Hematopoietic multipotent progenitor cell treated with erythropoietin and hydrocortisone succinate and interleukin-3 and kit ligand, for 17 days (in vitro differentiated cells): ENCODE data around the gene SOS1.
"Not testable (repeated sequence)": the region's sequence is repeated elsewhere in the genome, so short reads cannot be mapped to it uniquely, and the experiment has no call there.

Experiments used
- DNase-seq: peaks from one replicate; pipeline ENCODE4 v3.0.0-alpha.2; 2015; ENCODE audit warnings: low spot score

The SOS1 gene

DNA sequence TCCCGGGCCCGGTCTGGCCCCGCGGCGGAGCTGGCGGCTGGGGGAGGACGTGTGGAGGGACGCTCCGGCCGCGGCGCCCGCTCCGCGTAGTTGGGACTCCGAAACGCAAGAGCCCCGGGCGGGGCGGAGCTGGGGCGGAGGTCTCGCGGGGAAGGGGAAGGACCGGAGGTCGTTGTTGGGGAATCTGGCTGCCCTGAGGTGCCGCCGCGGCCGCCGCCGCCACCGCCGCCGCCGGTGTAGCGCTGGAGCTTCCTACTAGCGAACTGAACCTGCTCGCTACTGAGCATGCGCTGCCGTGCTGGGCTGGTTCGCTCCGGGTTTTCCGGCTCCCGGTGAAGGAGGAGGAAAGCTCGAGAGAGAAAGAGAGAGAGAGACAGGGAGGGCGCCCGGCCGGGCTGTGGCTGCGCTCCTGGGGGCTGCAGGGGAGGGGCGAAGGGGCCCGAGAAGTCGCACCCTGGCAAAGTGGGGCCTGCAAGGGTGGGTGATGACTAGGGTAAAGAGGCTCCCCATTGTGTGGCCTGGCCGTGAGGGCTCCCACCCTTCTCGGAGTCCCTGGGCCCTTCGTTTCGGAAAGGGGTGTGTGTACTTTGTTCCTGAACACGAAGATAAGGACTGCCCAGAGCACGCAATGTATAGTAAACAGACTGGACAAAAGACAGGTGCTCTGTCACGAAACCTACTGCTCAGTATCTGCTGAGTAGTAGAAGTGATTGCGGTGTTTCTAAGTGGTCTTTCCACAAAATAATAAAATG, at the start of gene SOS1:
SOS1 (minus strand) TSS at position 281 of the 752 bp plus-strand sequence. CDS start 629 bp downstream, outside the sequence.
- DNase-seq: peak; percentile 93

DNA sequence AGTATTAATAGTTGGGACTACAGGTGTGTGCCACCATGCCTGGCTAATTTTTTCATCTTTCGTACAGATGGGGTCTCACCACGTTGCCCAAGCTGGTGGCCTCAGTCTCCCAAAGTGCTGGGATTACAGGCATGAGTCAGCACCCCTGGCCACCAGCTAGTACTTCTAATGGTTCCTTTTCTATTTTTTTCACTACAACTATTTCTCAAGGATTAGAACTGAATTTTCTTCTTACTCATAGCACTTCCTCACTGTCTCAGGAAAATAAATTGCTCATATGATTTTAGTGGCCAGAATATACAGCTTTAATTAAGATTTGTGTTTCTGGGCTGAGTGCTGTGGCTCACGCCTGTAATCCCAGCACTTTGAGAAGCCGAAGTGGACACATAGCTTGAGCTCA, 43.2 kb upstream of the SOS1 start:
- no peak for DNase-seq

DNA sequence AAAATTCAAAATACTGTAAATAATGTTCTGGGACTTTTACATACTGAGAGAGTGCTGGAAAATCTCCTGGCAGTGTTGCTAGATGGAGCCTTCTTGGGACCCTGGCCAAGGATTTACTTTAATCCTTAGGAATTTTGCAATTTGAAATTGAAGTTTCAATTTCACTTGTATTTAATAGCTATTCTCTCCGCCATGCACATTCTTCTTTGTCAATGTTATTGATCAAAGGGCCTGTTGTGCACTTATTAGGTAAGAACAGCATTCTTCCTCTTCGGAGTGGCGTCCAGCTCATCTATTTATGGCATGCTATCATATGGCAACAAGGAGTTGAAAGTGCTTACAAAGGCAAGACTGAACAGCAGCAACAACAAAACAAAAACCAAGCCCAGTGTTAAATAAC, 40.1 kb upstream of the SOS1 start:
- no peak for DNase-seq

- no peak for DNase-seq
Observed at GRCh38 chr2:39159283-39159682, 38.4 kb upstream of the SOS1 start.

DNA sequence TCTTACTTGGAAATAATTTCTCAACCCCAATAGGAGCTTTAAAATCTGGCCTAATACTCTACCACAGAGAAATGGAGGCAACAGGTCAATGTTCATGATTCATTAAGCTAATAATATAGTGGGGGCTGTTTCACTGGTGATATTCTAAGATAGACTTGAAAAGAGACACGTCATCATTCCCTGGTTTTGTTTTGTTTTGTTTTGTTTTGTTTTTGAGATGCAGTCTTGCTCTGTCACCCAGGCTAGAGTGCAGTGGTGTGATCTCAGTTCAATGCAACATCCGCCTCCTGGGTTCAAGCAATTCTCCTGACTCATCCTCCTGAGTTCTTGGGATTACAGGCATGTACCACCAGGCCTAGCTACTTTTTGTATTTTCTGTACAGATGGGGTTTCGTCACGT, 37.5 kb upstream of the SOS1 start:
- DNase-seq: no peak

DNA sequence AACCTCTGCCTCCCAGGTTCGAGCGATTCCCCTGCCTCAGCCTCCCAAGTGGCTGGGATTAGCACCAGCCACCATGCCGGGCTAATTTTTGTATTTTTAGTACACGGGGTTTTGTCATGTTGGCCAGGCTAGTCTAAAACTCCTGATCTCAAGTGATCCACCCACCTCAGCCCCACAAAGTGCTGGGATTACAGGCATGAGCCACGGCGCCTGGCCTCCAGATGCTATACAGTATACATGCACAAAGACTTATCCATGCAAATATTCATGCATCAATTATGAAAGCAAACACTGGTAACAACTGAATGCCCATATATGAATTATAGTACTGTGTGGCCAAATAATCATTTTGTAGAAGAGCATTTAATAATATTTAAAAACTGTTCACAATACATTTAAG, 36.0 kb upstream of the SOS1 start:
- no peak for DNase-seq

GRCh38 chr2:39156107-39156506, 35.3 kb upstream of the SOS1 start:
- DNase-seq: no peak

DNA sequence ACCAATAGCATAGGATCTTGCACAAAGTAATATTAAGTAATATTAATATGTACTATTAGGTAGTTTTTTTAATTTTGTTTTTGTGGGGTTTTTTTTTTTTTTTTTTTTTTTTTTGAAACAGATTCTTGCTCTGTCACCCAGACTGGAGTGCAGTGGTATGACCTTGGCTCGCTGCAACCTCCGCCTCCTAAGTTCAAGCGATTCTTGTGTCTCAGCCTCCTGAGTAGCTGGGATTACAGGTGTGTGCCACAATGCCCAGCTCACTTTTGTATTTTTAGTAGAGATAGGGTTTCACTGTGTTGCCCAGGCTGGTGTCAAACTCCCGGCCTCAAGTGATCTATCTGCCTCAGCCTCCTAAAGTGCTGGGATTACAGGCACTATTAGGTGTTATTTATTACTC, 34.7 kb upstream of the SOS1 start:
- not testable (repeated sequence) for DNase-seq

DNA sequence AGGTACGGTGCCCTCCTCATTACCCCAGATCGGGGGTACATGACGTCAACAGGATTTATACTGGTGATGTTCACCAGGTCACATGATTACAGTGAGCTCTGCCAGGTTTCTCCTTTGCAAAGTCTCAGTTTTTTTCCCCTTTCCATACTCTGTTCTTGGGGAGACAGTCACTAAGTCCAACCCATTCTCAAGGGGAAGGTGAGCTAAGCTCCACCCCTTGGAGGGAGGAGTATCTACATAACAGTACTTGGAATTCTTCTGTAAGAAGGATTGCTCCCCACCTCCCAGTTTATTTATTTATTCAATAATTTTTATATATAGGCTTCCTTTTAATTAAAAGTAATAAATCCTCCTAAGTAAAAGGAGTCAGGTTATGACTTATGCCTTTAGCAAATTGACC, 34.1 kb upstream of the SOS1 start:
- no peak for DNase-seq

DNA sequence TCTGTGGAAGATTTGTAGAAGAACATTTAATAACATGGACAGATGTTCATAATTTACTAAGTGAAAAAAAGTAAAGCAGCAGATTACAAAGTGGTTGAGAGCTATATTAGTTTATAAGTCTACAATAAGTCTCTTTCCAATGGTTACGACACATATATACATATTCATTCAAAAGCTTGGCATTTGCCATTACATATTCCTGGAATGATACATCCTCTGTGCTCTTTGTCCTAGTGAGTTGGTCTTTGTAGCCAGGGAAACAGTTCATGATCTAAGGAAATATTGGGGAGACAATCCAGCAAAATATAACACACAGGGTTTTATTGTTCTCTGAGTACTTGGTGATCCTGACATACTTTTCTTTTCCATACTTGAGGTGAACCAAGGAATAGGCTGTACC, 32.5 kb upstream of the SOS1 start:
- DNase-seq: no peak

DNA sequence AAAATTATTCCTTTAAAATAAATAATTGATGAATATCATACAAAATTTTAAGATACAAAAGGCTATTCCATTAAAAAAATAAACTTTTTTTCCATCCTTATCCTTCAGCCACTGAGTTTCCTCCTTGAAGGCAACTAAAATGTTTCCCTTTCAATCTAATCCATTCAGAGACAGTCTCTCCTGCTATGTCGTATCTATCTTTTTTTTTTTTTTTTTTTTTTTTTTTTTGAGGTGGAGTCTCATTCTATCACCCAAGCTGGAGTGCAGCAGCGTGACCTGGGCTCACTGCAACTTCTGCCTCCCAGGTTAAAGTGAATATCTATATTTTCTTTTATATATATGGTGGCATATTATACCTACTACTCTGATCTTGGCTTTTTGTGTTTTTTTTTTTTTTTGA, 31.7 kb upstream of the SOS1 start:
- DNase-seq: no peak

- DNase-seq: no peak
Observed at GRCh38 chr2:39150890-39151497, 30.1 kb upstream of the SOS1 start.

DNA sequence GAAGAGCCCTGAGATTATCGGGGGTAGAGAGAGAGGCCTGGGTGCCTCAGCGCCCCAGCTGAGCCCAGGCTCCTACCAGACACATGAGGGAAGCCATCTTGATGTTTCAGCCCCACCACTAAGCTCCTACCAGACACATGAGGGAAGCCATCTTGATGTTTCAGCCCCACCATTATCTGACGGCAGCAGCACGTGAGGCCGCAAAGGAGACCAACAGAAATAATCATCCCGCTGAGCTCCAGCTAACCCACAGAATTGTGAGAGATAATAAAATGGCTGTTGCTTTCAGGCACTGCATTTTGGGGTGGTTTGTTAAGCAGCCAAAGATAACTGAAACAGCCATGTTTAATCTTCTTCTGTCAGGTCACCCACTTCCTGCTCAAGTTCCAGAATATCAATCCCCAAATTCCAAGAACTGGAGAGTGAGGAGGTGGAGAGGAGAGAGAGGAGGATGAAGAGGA, 29.3 kb upstream of the SOS1 start:
- DNase-seq: peak; percentile 37

GRCh38 chr2:39146630-39147029, 25.8 kb upstream of the SOS1 start:
- DNase-seq: no peak

- DNase-seq: no peak
Observed at GRCh38 chr2:39145906-39146421, 25.1 kb upstream of the SOS1 start.

- DNase-seq: no peak
Observed at GRCh38 chr2:39144416-39144815, 23.6 kb upstream of the SOS1 start.

- no peak for DNase-seq
Observed at GRCh38 chr2:39142904-39143605, 22.2 kb upstream of the SOS1 start.

DNA sequence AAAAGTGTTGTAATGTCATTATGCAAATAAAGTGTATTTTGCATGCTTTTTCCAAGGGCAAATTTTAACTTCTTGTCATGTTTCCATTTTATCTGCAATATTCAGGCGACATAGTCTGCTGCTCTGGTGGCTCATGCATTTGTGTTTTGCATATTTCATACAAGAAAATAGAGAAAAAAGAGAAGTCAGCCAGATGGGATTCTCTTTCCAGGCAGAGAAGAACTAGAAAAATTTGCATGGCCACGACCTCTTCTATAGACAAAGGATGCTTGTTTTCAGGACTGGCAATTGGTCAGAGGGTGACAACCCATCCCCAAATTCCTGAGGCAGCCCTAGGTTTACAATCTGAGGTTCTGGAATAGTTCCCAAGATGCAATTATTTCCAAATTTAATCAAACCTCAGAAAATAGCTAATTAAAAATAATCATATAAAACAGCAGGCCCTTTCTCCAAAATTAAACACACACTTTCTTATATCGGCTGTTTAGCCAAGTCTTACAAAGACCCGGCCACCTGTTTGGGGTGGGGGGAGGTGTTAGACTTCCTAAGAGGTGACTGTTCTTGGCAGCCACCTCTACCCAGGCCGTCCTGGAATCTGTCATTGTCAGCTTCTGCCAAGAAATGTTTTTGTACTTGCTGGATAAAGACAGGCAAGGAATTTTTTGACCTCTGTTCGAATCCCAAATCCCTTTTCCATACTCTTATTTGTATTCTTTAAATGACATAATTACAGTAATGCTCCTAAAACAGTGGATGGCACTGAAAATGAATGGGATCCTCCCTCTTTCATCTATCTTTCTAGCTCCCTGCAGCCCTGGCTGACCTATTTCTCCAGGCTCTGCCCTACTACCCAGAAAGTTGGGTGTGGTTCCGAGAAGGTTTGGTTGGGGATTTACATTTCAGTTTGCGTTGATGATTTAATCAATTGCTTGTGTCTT, 20.8 kb upstream of the SOS1 start:
- peak; percentile 54 for DNase-seq

- DNase-seq: not testable (repeated sequence)
Observed at GRCh38 chr2:39140948-39141333, 20.1 kb upstream of the SOS1 start.

DNA sequence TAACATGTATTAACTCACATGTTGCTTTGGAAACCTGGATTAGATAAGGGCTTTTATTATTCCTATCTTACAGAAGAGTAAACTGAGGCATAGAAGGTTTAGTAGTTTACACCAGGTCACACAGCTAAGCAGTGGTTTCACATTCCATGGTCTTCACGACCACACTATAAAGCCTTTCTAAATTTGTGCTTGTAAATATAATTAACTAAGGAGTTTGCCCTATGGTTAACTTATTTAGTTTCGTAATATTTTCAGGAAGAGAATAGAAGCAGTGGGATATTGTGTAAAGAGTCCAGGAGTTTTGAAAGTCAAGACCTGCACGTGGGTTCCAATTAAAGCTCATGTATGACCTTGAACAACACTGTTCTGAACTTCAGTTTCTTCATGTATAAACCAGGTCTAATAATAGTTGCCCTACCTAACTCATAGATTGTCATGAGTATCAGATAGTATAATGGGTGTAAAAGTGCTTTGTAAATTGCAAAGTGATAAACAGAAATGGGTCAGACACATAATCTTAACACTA, 19.5 kb upstream of the SOS1 start:
- DNase-seq: no peak

- DNase-seq: no peak
Observed at GRCh38 chr2:39139511-39140237, 18.8 kb upstream of the SOS1 start.
